ENCODE results near the gene OGDHL. TPM values are rescaled to one million over a fixed set of nuclear protein-coding genes. Genes with fewer than 3 reads are reported as not detected.
"Not testable (repeated sequence)": the region's sequence is repeated elsewhere in the genome, so short reads cannot be mapped to it uniquely, and the experiment has no call there.

OGDHL gene
- total RNA-seq, 4 donors from 2014 or later, result 0.13 to 0.20 TPM; not detected in 2

DNA sequence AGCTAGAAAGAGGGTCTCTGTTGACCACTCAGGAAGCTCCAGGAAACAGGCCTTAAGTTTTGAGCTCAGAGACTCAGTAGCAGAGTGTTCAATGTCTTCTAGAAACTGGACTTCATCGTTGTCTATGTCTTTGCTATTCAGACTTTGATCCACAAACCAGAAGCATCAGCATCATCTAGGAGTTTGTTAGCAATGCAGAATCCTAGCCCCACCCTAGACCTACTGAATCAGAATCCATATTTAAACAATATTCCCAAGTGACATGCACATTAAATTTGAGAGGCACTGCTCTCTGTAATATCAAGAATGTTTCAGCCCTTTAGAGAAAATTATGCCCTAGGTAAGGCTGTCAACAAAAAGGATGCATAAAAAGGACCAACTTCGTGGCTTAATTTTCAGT, 12.9 kb upstream of the OGDHL start:
- ATAC-seq (no peak), DNase-seq (no peak)
- H3K4me3 ChIP-seq, result no peak overlapping the region
- in situ Hi-C loops (cut with MboI; ENCODE audit: low sequenced_read_pairs in 4 of 4) (no loop called here), intact Hi-C loops (cut with DNase I; ENCODE audit: low total_unique reads) (no loop called here)
- H3K4me1 ChIP-seq, result no peaks in the 10 kb centered on the region
- H3K27me3 ChIP-seq, result peaks cover 0 to 3% (median 0%) of the 10 kb centered on the region in 3 donors
- H3K36me3 ChIP-seq, result no peaks in the 10 kb centered on the region
- H3K27ac ChIP-seq, result no peak overlapping the region
- no peaks in the 10 kb centered on the region for H3K9me3 ChIP-seq
- TF ChIP-seq POLR2A (IDR thresholded peaks at IDR 0.05) (no peak), CTCF (IDR thresholded peaks at IDR 0.05 in 4 of 5, conservative IDR thresholded peaks at IDR 0.05 in 1 of 5) (no peak)

DNA sequence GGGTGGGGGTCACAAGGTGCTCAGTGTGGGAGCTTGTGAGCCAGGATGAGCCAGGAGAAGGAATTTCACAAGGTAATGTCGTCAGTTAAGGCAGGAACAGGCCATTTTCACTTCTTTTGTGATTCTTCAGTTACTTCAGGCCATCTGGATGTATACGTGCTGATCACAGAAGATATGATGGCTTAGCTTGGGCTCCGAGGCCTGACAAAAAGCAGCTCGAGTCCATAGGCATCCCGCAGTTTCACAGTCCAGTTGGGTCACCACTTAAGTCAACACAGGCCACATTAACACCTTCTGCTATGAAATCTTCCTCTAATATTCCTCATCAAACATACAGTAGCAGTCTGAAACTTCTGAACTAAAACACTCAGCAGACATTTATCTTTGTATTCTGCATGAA, 10.8 kb upstream of the OGDHL start:
- ATAC-seq; H3K4me3 ChIP-seq; in situ Hi-C loops (cut with MboI; ENCODE audit: low sequenced_read_pairs in 4 of 4); DNase-seq; H3K36me3 ChIP-seq; H3K27ac ChIP-seq; intact Hi-C loops (cut with DNase I; ENCODE audit: low total_unique reads); H3K9me3 ChIP-seq; H3K4me1 ChIP-seq: not testable (repeated sequence)
- H3K27me3 ChIP-seq, result peaks cover 14 to 18% (median 16%) of the 10 kb centered on the region in 3 donors

GRCh38 chr10:49771046-49771445, 8.9 kb upstream of the OGDHL start:
- intact Hi-C loops (cut with DNase I; ENCODE audit: low total_unique reads); ATAC-seq; DNase-seq; H3K9me3 ChIP-seq; H3K27ac ChIP-seq; H3K36me3 ChIP-seq; H3K4me1 ChIP-seq; H3K4me3 ChIP-seq; in situ Hi-C loops (cut with MboI; ENCODE audit: low sequenced_read_pairs in 4 of 4): not testable (repeated sequence)
- peaks cover 22 to 32% (median 25%) of the 10 kb centered on the region in 3 donors for H3K27me3 ChIP-seq

DNA sequence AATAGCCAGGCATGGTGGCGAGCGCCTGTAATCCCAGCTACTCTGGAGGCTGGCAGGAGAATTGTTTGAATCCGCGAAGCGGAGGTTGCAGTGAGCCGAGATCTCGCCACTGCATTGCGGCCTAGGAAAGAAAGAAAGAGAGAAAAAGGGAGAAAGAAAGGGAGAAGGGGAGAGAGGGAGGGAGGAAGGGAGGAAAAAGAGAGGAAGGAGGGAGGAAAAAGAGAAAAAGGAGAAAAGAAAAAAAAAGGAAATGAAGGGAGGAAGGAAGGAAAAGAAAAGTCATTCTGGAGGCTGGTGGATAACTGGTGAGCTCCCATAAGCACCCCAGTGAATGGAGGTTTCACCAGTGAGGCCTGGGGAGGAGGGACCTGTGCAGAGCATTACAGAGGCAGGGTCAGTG, 7.6 kb upstream of the OGDHL start:
- H3K27me3 ChIP-seq, result peaks cover 25 to 38% (median 26%) of the 10 kb centered on the region in 3 donors
- no peaks in the 10 kb centered on the region for H3K4me1 ChIP-seq
- in situ Hi-C loops (cut with MboI; ENCODE audit: low sequenced_read_pairs in 4 of 4), result no loop called here
- ATAC-seq (no peak), DNase-seq (no peak)
- intact Hi-C loops (cut with DNase I; ENCODE audit: low total_unique reads), result no loop called here
- TF ChIP-seq POLR2A (IDR thresholded peaks at IDR 0.05) (no peak), CTCF (IDR thresholded peaks at IDR 0.05 in 4 of 5, conservative IDR thresholded peaks at IDR 0.05 in 1 of 5) (no peak)
- no peak overlapping the region for H3K4me3 ChIP-seq
- H3K27ac ChIP-seq, result no peak overlapping the region
- no peaks in the 10 kb centered on the region for H3K9me3 ChIP-seq
- no peaks in the 10 kb centered on the region for H3K36me3 ChIP-seq

DNA sequence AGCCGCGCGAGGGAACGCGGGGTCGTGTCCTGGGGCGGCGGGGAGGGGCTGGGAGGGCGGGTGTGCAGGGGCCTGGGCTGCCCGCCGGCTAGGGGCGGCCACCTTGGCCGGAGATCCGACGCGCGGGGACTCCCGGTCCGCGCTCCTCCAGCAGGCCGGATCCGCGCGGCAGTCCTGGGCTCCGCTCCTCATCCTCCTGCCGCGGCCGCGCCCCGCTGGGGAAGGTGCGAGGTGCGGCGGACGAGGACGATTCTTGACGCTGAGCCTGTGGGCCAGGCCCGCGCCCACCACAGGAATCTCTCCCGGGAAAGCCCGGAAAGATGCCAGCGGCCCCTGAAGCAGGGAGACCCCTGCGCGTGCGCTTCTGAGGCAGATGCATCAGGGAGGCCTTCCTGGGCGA, 6.6 kb upstream of the OGDHL start:
- no peaks in the 10 kb centered on the region for H3K36me3 ChIP-seq
- in situ Hi-C loops (cut with MboI; ENCODE audit: low sequenced_read_pairs in 4 of 4), result no loop called here
- TF ChIP-seq CTCF (IDR thresholded peaks at IDR 0.05 in 4 of 5, conservative IDR thresholded peaks at IDR 0.05 in 1 of 5) (no peak), POLR2A (IDR thresholded peaks at IDR 0.05) (no peak)
- DNase-seq, result no peak
- peaks cover 25 to 43% (median 28%) of the 10 kb centered on the region in 3 donors for H3K27me3 ChIP-seq
- H3K27ac ChIP-seq, result no peak overlapping the region
- no peaks in the 10 kb centered on the region for H3K4me1 ChIP-seq
- ATAC-seq, result no peak
- no peak overlapping the region for H3K4me3 ChIP-seq
- intact Hi-C loops (cut with DNase I; ENCODE audit: low total_unique reads), result no loop called here
- no peaks in the 10 kb centered on the region for H3K9me3 ChIP-seq

- DNase-seq (no peak), ATAC-seq (no peak)
- H3K4me1 ChIP-seq, result no peaks in the 10 kb centered on the region
- no peak overlapping the region for H3K27ac ChIP-seq
- H3K27me3 ChIP-seq, result peaks cover 25 to 44% (median 32%) of the 10 kb centered on the region in 3 donors
- in situ Hi-C loops (cut with MboI; ENCODE audit: low sequenced_read_pairs in 4 of 4) (no loop called here), intact Hi-C loops (cut with DNase I; ENCODE audit: low total_unique reads) (no loop called here)
- H3K9me3 ChIP-seq, result no peaks in the 10 kb centered on the region
- no peak overlapping the region for H3K4me3 ChIP-seq
- H3K36me3 ChIP-seq, result no peaks in the 10 kb centered on the region
- no peak for TF ChIP-seq CTCF (IDR thresholded peaks at IDR 0.05 in 4 of 5, conservative IDR thresholded peaks at IDR 0.05 in 1 of 5)
- TF ChIP-seq POLR2A (IDR thresholded peaks at IDR 0.05), result no peak
Observed at GRCh38 chr10:49768329-49768728, 6.2 kb upstream of the OGDHL start.
